Panc1 (cell line): ENCODE measurements around the gene GIT1. TPM values are rescaled to one million over a fixed set of nuclear protein-coding genes. Genes with fewer than 3 reads are reported as not detected.

Experiments used
- ATAC-seq: fragments of 200-7000 bp; cut with Tn5 transposase; 2 replicates; pipeline ENCODE4 v1.9.1; 2020; ENCODE audit warnings: mild to moderate bottlenecking, moderate library complexity
- BruUV-seq: library from RNA; stranded (reverse); fragments of 400-500 nt; replicated peaks from 2 replicates; lab custom pipeline; 2021; lab: Mats Ljungman, UMichigan
- CTCF ChIA-PET: fragments of 300-600 bp; sonication (Branson Sonifier 250); formaldehyde crosslinking; loops from one replicate; lab custom pipeline; 2022; ENCODE audit warnings: antibody characterized with exemption; lab: Charles Lee
- POLR2A ChIA-PET: fragments of 300-600 bp; sonication (Branson Sonifier 250); formaldehyde crosslinking; loops from one replicate; lab custom pipeline; 2022; ENCODE audit warnings: antibody characterized with exemption; lab: Charles Lee
- DNase-seq: peaks from one replicate; pipeline ENCODE4 v3.0.0-alpha.2; 2010; ENCODE audit warnings: low read depth, low spot score
- H3K27ac ChIP-seq: 2 replicates; pipeline ENCODE4 v1.5.1; 2011; ENCODE audit warnings: mild to moderate bottlenecking, low read length, inconsistent platforms
- H3K27me3 ChIP-seq: fragments of 200-500 bp; sonication (Bioruptor generic); 2 replicates; pipeline ENCODE4 v1.6.0; 2014; ENCODE audit warnings: low read length, inconsistent platforms; ENCODE audit not compliant: control insufficient read depth, insufficient read depth
- H3K36me3 ChIP-seq: fragments of 200-500 bp; sonication (Bioruptor generic); 2 replicates; pipeline ENCODE4 v1.5.1; 2014; ENCODE audit warnings: inconsistent platforms, mild to moderate bottlenecking, low read length, moderate library complexity; ENCODE audit not compliant: control insufficient read depth, insufficient read depth
- H3K4me1 ChIP-seq: 2 replicates; pipeline ENCODE4 v1.5.1; 2011; ENCODE audit warnings: inconsistent platforms, mild to moderate bottlenecking, low read length, moderate library complexity; ENCODE audit not compliant: control insufficient read depth, insufficient read depth
- H3K4me3 ChIP-seq, 2 experiments: 2 replicates each; pipeline ENCODE4 v1.5.1; 2011 to 2012; ENCODE audit warnings: low read depth in 2 of 2, low read length in 2 of 2, mild to moderate bottlenecking in 2 of 2, inconsistent platforms in 1 of 2, moderate library complexity in 1 of 2
- H3K9me3 ChIP-seq: fragments of 200-500 bp; sonication (Bioruptor generic); 2 replicates; pipeline ENCODE4 v1.5.1; 2014; ENCODE audit warnings: low read depth, mild to moderate bottlenecking, inconsistent platforms, low read length, moderate library complexity; ENCODE audit not compliant: control insufficient read depth, insufficient read depth
- CTCF ChIP-seq: fragments of 450-650 bp; IDR thresholded peaks from 2 replicates; pipeline ENCODE4 v1.5.1; 2017; ENCODE audit warnings: mild to moderate bottlenecking
- POLR2AphosphoS5 ChIP-seq: IDR thresholded peaks from 2 replicates; pipeline ENCODE4 v1.6.1; 2012; ENCODE audit warnings: mild to moderate bottlenecking, low read depth, low read length, moderate library complexity
- SIN3A ChIP-seq: IDR thresholded peaks from 2 replicates; pipeline ENCODE4 v1.6.1; 2012; ENCODE audit warnings: low read depth, mild to moderate bottlenecking, low read length, moderate library complexity, borderline replicate concordance; ENCODE audit not compliant: insufficient read depth
- TCF7L2 ChIP-seq: IDR thresholded peaks from 2 replicates; pipeline ENCODE4 v1.6.1; 2011; ENCODE audit warnings: mild to moderate bottlenecking, low read depth, low read length, inconsistent platforms
- in situ Hi-C: cut with HindIII; loops from 2 replicates; pipeline ENCODE4 v1.10.0; 2016; ENCODE audit warnings: low sequenced_read_pairs, low pct_unique_long_range_greater_than_20kb
- intact Hi-C: fragments of 100-400 bp; cut with micrococcal nuclease; formaldehyde crosslinking; loops from one replicate; pipeline ENCODE4 v1.10.0; 2022; ENCODE audit not compliant: unreplicated experiment
- total RNA-seq: library from RNA; stranded (reverse); gene quantifications from one replicate; pipeline ENCODE4 v1.2.1, GENCODE V29; 2021; ENCODE audit not compliant: unreplicated experiment
- TF ChIP-seq, protein P1 (sequence below), 2 experiments: IDR thresholded peaks; 2 replicates each; pipeline ENCODE4 v1.6.1; 2011 to 2012; ENCODE audit warnings: low read depth in 2 of 2, control low read depth in 1 of 2, low read length in 1 of 2, mild to moderate bottlenecking in 1 of 2, moderate library complexity in 1 of 2; ENCODE audit not compliant: insufficient read depth in 1 of 2

Gene GIT1
- total RNA-seq, 1 experiment from 2014 or later, result 94.6 TPM

DNA sequence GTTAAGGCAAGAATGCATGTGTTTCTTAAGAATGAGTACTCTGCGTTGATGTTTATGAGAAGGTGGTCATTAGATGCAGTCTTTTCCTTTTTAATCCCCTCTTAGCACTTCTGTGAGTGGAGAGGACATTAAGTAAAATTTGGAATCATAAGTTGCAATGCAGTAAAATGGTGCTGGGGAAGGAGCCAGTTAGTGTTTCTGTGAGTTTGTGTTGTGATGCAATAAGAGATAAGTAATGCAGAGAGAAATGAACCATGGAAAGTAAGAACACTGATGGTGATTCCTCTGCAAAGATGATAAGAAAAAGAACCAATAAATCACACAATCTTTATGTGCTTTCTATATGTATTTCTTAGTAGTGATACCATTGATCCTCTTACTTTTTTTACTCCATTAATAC lies 42.6 kb downstream of the GIT1 start:
- intact Hi-C loops (no loop called here), in situ Hi-C loops (no loop called here)
- DNase-seq, result no peak
- POLR2A ChIA-PET, result no interaction called here
- Histone ChIP-seq H3K27ac (no peak overlapping the region), H3K9me3 (no peaks in the 10 kb centered on the region), H3K36me3 (peaks cover 25% of the 10 kb centered on the region; the same call in 1 of the 2 replicates), H3K4me3 (no peak overlapping the region), H3K4me1 (no peaks in the 10 kb centered on the region; the same call in 1 of the 2 replicates), H3K27me3 (no peaks in the 10 kb centered on the region)
- no TSS peak for BruUV-seq
- CTCF ChIA-PET, result no interaction called here
- no peak for TF ChIP-seq TCF7L2
- TF ChIP-seq CTCF, result no peak
- no peak for TF ChIP-seq SIN3A
- TF ChIP-seq, protein P1, sequence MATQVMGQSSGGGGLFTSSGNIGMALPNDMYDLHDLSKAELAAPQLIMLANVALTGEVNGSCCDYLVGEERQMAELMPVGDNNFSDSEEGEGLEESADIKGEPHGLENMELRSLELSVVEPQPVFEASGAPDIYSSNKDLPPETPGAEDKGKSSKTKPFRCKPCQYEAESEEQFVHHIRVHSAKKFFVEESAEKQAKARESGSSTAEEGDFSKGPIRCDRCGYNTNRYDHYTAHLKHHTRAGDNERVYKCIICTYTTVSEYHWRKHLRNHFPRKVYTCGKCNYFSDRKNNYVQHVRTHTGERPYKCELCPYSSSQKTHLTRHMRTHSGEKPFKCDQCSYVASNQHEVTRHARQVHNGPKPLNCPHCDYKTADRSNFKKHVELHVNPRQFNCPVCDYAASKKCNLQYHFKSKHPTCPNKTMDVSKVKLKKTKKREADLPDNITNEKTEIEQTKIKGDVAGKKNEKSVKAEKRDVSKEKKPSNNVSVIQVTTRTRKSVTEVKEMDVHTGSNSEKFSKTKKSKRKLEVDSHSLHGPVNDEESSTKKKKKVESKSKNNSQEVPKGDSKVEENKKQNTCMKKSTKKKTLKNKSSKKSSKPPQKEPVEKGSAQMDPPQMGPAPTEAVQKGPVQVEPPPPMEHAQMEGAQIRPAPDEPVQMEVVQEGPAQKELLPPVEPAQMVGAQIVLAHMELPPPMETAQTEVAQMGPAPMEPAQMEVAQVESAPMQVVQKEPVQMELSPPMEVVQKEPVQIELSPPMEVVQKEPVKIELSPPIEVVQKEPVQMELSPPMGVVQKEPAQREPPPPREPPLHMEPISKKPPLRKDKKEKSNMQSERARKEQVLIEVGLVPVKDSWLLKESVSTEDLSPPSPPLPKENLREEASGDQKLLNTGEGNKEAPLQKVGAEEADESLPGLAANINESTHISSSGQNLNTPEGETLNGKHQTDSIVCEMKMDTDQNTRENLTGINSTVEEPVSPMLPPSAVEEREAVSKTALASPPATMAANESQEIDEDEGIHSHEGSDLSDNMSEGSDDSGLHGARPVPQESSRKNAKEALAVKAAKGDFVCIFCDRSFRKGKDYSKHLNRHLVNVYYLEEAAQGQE (IDR thresholded peaks at IDR 0.05; ENCODE audit: insufficient read depth in 1 of 2, low read depth in 2 of 2, low read length in 1 of 2), result no peak
- TF ChIP-seq POLR2AphosphoS5, result no peak
- ATAC-seq, result no peak

DNA sequence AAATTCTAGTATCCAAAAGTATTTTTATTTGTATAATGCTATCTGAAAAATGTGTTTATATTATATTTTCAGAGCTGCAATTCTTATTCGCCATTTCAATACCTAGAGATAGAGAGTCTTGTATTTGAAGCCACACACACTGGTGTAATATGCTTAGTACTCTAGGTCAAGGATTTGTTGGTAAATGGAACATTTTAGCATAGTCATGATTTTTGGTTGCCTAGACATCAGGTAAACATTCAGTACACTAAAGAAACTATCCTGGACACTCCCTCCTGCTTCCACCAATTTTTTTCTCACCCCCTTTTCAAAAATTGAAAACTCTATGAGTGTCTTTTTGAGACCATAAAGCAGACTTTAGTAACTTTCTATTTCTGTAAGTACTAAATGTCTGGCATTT lies 43.4 kb downstream of the GIT1 start:
- no peak for DNase-seq
- ChIA-PET CTCF (no interaction called here), POLR2A (no interaction called here)
- BruUV-seq, result no TSS peak
- H3K36me3 ChIP-seq, result peaks cover 25% of the 10 kb centered on the region; the same call in 1 of the 2 replicates
- H3K27ac ChIP-seq, result no peak overlapping the region
- no peaks in the 10 kb centered on the region; the same call in 1 of the 2 replicates for H3K4me1 ChIP-seq
- H3K9me3 ChIP-seq, result no peaks in the 10 kb centered on the region
- TF ChIP-seq POLR2AphosphoS5 (no peak), CTCF (no peak), TCF7L2 (no peak), SIN3A (no peak)
- TF ChIP-seq, protein P1 (IDR thresholded peaks at IDR 0.05; ENCODE audit: insufficient read depth in 1 of 2, low read depth in 2 of 2, low read length in 1 of 2), result no peak
- in situ Hi-C loops (no loop called here), intact Hi-C loops (no loop called here)
- H3K4me3 ChIP-seq, result no peak overlapping the region
- ATAC-seq, result 0 out of 2 replicates have a peak, but pooled peaks have one; percentile 45
- H3K27me3 ChIP-seq, result no peaks in the 10 kb centered on the region
